ENCODE measurements around the gene KLRF2. TPM values are rescaled to one million over a fixed set of nuclear protein-coding genes. Genes with fewer than 3 reads are reported as not detected.

The KLRF2 gene
- total and polyA plus RNA-seq, 2 of the 8 experiments (the other 6 are each of a cell fraction or from before 2014, with no cell fraction given), result not detected

GRCh38 chr12:9920451-9920850 is 39.2 kb downstream of the KLRF2 start:
- TF ChIP-seq USF2 (IDR thresholded peaks at IDR 0.05; ENCODE audit: low read length) (no peak), YY1 (IDR thresholded peaks at IDR 0.05; ENCODE audit: low read depth, low read length) (peak; percentile 66)
- H3K4me3 ChIP-seq (ENCODE audit: extremely low read depth in 1 of 4, insufficient read depth in 2 of 4, low read depth in 3 of 4, low read length in 4 of 4), result no peak overlapping the region
- no peaks in the 10 kb centered on the region for H3K27me3 ChIP-seq (replicated peaks in 1 of 4; ENCODE audit: control insufficient read depth in 3 of 4, extremely low read depth in 1 of 4, insufficient read depth in 3 of 4, low read length in 3 of 4)
- H3K27ac ChIP-seq (ENCODE audit: low read depth, low read length), result no peak overlapping the region
- no peak overlapping the region for H4K5ac ChIP-seq (ENCODE audit: insufficient read length, low read depth, low read length)
- H2BK15ac ChIP-seq (ENCODE audit: low read length), result no peak overlapping the region
- no peak for FAIRE-seq
- no peak overlapping the region for H3K4me2 ChIP-seq (ENCODE audit: insufficient read depth in 1 of 2, low read depth in 2 of 2, low read length in 2 of 2)
- no peaks in the 10 kb centered on the region for H4K20me1 ChIP-seq (replicated peaks in 1 of 2; ENCODE audit: control insufficient read depth in 1 of 2, insufficient read depth in 2 of 2, low read length in 2 of 2)
- H3K4me1 ChIP-seq (replicated peaks in 1 of 4; ENCODE audit: control insufficient read depth in 3 of 4, insufficient read depth in 4 of 4, low read length in 3 of 4), result no peaks in the 10 kb centered on the region
- H2AFZ ChIP-seq (ENCODE audit: low read length), result peak overlapping the region; percentile 83; the same call in 1 of the 2 replicates
- H3K9me3 ChIP-seq (ENCODE audit: insufficient read depth in 2 of 2, low read depth in 1 of 2, low read length in 1 of 2), result no peaks in the 10 kb centered on the region
- H2AK5ac ChIP-seq (ENCODE audit: low read depth, low read length), result no peak overlapping the region; the same call in 1 of the 2 replicates
- H3K79me1 ChIP-seq (ENCODE audit: low read depth, low read length), result no peaks in the 10 kb centered on the region
- H3K18ac ChIP-seq (ENCODE audit: extremely low read depth, low read length), result no peak overlapping the region
- ChIA-PET POLR2A (ENCODE audit: partially characterized antibody) (interaction anchor here (1.8 to 2.7 kb wide), 3 partner anchors 9 to 25 kb away, joined by 3 to 11 read pairs (median 5); no protein-coding TSS in a partner anchor), CTCF (ENCODE audit: partially characterized antibody) (interaction anchor here (0.9 to 1.7 kb wide), 4 partner anchors 9 to 178 kb away, joined by 3 to 6 read pairs (median 4); partner anchors contain the start of gene CLEC2A)
- H3K36me3 ChIP-seq (ENCODE audit: control insufficient read depth in 2 of 4, insufficient read depth in 4 of 4, low read length in 3 of 4), result no peaks in the 10 kb centered on the region
- no peaks in the 10 kb centered on the region for H3K79me2 ChIP-seq (ENCODE audit: control insufficient read depth in 1 of 2, insufficient read depth in 2 of 2, low read length in 2 of 2)
- H3K23me2 ChIP-seq (ENCODE audit: low read depth, low read length), result no peaks in the 10 kb centered on the region
- no peak overlapping the region for H2BK12ac ChIP-seq (ENCODE audit: low read depth, low read length)
- H2BK20ac ChIP-seq (ENCODE audit: low read length), result no peak overlapping the region
- H3K56ac ChIP-seq (replicated peaks; ENCODE audit: insufficient read length, low read depth, low read length), result no peak overlapping the region
- no peak for DNase-seq (ENCODE audit: low read depth in 1 of 2, low spot score in 2 of 2)
- H3K23ac ChIP-seq (ENCODE audit: insufficient read length), result no peak overlapping the region
- H4K8ac ChIP-seq (ENCODE audit: extremely low read depth, insufficient read depth, low read length), result no peak overlapping the region
- no peak overlapping the region for H3K4ac ChIP-seq (replicated peaks; ENCODE audit: insufficient read length, low read depth, low read length)
- no peak overlapping the region for H3K9ac ChIP-seq (replicated peaks in 1 of 4; ENCODE audit: extremely low read depth in 1 of 4, low read depth in 3 of 4, low read length in 3 of 4)
- H3K14ac ChIP-seq (ENCODE audit: insufficient read length), result no peak overlapping the region
- H4K91ac ChIP-seq (replicated peaks; ENCODE audit: insufficient read length, low read length), result no peak overlapping the region
- WGBS, 2 experiments (ENCODE audit: extremely low coverage in 1 of 2, insufficient coverage in 1 of 2, insufficient read length in 1 of 2, insufficient replicate concordance in 2 of 2, low coverage in 1 of 2, low lambda C conversion rate in 2 of 2, missing lambda C conversion rate in 1 of 2), result 93 to 100% methylated on average over 3 to 10 of the region's 10 CpGs
- H2BK5ac ChIP-seq (ENCODE audit: low read depth, low read length), result no peak overlapping the region
- no peak overlapping the region for H2BK120ac ChIP-seq (replicated peaks; ENCODE audit: low read depth, low read length)
